Measurements from ENCODE around the gene TGFBR3L. TPM values are rescaled to one million over a fixed set of nuclear protein-coding genes. Genes with fewer than 3 reads are reported as not detected.
A peak's percentile ranks its signal among the peaks of the same experiment; 100 is the strongest.

Gene TGFBR3L
- total RNA-seq, 1 experiment from 2014 or later: not detected

- DNase-seq (ENCODE audit: low spot score): no peak
- in situ Hi-C loops (cut with HindIII; ENCODE audit: low sequenced_read_pairs): no loop called here
Measured at GRCh38 chr19:7900931-7901330, 13.7 kb upstream of the TGFBR3L start.

DNA sequence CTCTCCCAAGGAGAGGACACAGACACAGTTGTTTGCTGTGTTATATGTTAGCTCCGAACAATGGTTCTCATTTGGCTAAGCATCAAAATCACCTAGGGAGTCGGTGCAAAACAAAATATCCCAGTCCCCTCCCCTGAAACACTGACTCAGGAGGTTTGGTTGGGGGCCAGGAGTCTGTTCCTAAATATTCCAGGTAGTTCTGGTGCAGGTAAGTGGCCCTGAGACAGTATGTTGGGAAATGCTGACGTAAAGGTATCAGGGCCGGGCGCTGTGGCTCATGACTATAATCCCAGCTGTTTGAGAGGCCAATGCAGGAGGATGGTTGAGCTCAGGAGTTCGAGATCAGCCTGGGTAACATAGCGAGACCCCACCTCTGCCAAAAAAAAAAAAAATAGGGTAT is 13.3 kb upstream of the TGFBR3L start:
- no peak for DNase-seq (ENCODE audit: low spot score)
- in situ Hi-C loops (cut with HindIII; ENCODE audit: low sequenced_read_pairs): no loop called here

GRCh38 chr19:7902796-7903243 is 11.8 kb upstream of the TGFBR3L start:
- no peak for DNase-seq (ENCODE audit: low spot score)
- in situ Hi-C loops (cut with HindIII; ENCODE audit: low sequenced_read_pairs): no loop called here

- in situ Hi-C loops (cut with HindIII; ENCODE audit: low sequenced_read_pairs): no loop called here
- DNase-seq (ENCODE audit: low spot score): peak; percentile 98
Measured at GRCh38 chr19:7903244-7904073, 11.2 kb upstream of the TGFBR3L start, which contains the start of gene MAP2K7. MAP2K7 (plus strand) TSS chr19:7903877; CDS start chr19:7903945, 68 bp downstream.

- no peak for DNase-seq (ENCODE audit: low spot score)
- in situ Hi-C loops (cut with HindIII; ENCODE audit: low sequenced_read_pairs): no loop called here
Measured at GRCh38 chr19:7904074-7905020, 10.3 kb upstream of the TGFBR3L start.

DNA sequence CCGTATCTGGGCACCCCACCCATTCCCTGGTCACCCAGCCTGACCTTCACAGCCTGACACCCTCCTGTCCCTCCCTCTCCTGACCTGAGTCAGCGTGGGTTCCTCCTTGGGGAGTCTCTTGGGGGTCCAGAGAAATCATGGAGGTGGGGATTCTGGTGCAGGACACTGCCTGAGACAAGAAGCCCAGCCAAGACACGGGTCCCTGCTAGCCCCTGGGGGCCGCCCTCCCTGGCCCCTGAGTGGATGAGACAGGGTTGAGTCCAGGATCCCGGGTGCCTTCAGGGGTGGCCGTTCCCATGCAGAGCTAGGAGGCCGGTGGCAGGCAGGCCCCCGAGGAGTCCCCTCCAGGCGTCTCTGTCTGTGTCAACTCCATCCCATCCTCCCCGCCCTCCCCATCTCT is 9.4 kb upstream of the TGFBR3L start:
- in situ Hi-C loops (cut with HindIII; ENCODE audit: low sequenced_read_pairs): no loop called here
- no peak for DNase-seq (ENCODE audit: low spot score)

DNA sequence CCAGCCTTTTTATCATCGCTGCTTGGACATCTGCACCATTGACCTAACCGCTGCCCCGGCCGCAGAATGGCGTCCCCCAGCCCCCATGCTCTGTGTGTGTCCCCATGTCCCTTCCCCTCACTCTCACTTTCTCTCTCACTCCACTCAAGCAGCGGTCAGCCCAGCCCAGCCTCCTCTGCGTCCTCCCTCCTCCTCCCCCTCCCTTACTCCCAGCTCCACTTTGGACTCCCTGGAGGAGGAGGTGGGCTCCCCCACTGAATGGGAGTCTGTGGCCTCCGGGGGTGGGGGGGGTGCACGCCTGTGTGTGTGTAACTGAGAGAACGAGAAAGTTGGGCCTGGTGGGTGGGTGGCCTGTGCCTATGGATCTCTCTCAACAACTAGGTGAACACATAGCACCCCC is 8.8 kb upstream of the TGFBR3L start:
- no peak for DNase-seq (ENCODE audit: low spot score)
- in situ Hi-C loops (cut with HindIII; ENCODE audit: low sequenced_read_pairs): no loop called here

DNA sequence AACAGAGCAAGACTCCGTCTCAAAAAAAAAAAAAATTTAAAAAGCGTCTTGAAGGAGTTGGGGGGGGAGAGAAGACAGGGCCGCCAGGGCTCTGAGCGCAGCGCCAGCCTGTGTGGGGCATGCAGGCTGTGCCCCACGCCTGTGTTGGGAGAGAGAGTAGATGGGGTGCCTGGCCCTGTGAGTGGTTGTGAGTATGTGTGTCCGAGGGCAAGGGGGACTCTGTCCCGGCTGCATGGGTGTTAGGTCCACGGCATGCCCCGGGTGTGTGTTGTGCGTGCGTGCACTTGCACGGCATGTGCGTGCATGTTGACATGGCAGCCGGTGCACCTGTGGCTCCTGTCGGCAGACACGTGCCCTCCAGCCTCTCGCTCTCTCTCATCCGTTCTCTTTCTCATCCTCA is 7.5 kb upstream of the TGFBR3L start:
- DNase-seq (ENCODE audit: low spot score): no peak
- in situ Hi-C loops (cut with HindIII; ENCODE audit: low sequenced_read_pairs): no loop called here

GRCh38 chr19:7907544-7907943 is 7.1 kb upstream of the TGFBR3L start:
- DNase-seq (ENCODE audit: low spot score): no peak
- in situ Hi-C loops (cut with HindIII; ENCODE audit: low sequenced_read_pairs): no loop called here

DNA sequence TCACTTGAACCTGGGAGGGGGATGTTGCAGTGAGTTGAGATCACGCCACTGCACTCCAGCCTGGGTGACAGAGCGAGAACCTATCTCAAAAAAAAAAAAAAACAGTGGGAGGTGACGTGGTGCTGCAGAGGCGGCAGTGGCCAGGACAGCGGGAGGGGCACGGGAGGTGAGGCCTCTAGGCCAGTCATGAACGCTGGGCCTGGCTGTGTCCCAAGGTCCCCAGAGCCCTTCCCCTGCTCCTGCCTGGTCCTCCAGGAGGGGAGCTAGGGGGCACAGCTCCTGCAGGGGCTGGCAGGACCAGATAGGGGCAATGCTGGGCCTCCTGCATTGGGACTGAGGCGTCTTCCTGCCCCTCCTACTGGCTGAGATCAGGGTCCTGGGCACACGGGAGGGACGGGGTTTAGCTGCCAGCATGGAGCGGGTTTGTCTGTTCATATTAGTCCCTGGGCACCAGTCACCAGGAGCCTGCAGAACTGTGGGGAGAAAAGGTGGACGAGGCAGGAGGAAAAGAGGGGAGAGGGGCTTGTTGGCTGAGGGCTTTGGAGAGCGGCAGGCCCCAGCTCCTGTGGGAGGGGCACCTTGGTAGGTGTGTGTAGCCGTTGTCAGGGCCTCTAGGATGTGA is 6.4 kb upstream of the TGFBR3L start:
- no peak for DNase-seq (ENCODE audit: low spot score)
- in situ Hi-C loops (cut with HindIII; ENCODE audit: low sequenced_read_pairs): no loop called here

- DNase-seq (ENCODE audit: low spot score): peak; percentile 50
- in situ Hi-C loops (cut with HindIII; ENCODE audit: low sequenced_read_pairs): no loop called here
Measured at GRCh38 chr19:7908742-7909461, 5.7 kb upstream of the TGFBR3L start.

DNA sequence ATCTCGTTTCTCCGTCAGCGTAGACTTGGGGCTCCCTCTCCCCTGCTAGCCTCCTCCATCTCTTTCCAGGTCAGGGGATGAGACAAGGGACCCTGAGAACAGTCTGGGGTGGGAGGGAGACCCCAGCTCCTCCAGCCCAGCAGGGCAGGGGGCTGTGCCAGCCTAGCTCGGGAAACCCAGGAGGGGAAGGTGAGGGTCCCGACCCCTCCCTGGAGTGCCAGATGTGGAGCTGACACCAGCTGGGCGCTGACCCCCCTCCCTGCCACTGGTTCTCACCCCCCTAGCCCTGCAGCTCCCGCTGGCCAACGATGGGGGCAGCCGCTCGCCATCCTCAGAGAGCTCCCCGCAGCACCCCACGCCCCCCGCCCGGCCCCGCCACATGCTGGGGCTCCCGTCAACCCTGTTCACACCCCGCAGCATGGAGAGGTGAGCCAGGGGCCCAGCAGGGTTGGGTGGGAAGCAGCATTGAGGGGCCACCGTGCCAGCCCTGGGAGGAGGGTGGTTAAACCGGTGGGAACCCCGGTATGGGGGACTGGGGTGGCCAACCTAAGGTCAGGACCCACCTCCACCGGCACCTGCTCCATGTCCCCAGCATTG is 5.1 kb upstream of the TGFBR3L start:
- no peak for DNase-seq (ENCODE audit: low spot score)
- in situ Hi-C loops (cut with HindIII; ENCODE audit: low sequenced_read_pairs): no loop called here

DNA sequence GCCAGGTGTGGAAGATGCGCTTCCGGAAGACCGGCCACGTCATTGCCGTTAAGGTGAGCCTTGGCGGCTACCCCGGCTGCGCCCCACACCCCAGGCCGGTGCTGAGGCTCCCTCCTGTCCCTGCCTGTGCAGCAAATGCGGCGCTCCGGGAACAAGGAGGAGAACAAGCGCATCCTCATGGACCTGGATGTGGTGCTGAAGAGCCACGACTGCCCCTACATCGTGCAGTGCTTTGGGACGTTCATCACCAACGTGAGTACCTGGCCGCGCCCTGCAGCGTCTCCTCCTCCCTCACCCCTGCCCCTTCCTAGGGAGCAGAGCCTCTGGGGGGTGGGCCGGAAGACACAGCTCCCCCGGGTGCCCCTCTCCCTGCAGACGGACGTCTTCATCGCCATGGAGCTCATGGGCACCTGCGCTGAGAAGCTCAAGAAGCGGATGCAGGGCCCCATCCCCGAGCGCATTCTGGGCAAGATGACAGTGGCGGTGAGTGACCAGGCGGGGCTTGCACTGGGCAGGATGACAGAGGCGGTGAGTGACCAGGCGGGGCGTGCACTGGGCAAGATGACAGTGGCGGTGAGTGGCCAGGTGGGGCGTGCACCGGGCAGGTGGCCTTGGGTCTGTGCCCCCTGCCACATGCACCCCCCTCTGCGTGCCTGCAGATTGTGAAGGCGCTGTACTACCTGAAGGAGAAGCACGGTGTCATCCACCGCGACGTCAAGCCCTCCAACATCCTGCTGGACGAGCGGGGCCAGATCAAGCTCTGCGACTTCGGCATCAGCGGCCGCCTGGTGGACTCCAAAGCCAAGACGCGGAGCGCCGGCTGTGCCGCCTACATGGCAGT is 4.1 kb upstream of the TGFBR3L start:
- DNase-seq (ENCODE audit: low spot score): peak; percentile 51
- in situ Hi-C loops (cut with HindIII; ENCODE audit: low sequenced_read_pairs): no loop called here

DNA sequence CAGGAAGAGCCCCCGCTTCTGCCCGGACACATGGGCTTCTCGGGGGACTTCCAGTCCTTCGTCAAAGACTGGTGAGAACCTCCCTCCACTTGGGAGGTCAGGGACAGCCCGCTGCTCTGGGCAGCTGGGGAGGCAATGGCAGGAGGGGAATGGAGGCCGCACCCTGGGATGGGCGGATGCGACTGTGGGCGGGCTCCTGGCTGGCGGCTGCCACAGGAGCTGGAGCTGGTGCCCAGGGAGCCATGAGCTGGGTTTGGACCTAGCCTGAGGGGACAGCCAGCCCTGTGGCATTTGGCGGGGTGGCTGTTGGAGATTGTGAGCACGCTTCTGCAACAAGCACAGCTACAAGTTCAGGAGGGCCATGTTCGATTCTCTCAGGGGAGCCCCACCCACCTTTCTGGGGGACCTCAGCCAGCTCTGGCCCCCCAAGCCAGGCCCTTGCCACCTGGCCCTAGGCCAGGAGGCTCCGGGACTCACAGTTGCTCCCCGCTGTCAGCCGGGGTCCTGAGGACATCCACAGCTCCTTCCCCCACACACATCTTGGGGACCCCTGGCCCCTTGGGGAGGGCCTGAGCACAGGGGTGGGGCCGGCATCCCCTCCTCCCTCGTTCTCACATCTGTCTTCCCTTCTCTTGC is 3.0 kb upstream of the TGFBR3L start:
- in situ Hi-C loops (cut with HindIII; ENCODE audit: low sequenced_read_pairs): no loop called here
- DNase-seq (ENCODE audit: low spot score): no peak

GRCh38 chr19:7912144-7912696 is 2.4 kb upstream of the TGFBR3L start:
- DNase-seq (ENCODE audit: low spot score): no peak
- in situ Hi-C loops (cut with HindIII; ENCODE audit: low sequenced_read_pairs): no loop called here

GRCh38 chr19:7912697-7913564 is 1.7 kb upstream of the TGFBR3L start:
- in situ Hi-C loops (cut with HindIII; ENCODE audit: low sequenced_read_pairs): no loop called here
- DNase-seq (ENCODE audit: low spot score): no peak

Measured in G401 (cell line).